ENCODE data around the gene RILPL1. TPM values are rescaled to one million over a fixed set of nuclear protein-coding genes. Genes with fewer than 3 reads are reported as not detected.
"Not testable (repeated sequence)": the region's sequence is repeated elsewhere in the genome, so short reads cannot be mapped to it uniquely, and the experiment has no call there.

Gene RILPL1
- total RNA-seq, 1 donor from 2014 or later: 39.5 TPM

- Mint-ChIP-seq H3K27ac (ENCODE audit: unreplicated experiment) (no peak overlapping the region), H3K9me3 (ENCODE audit: low read depth) (no peaks in the 10 kb centered on the region), H3K4me3 (ENCODE audit: unreplicated experiment) (no peak overlapping the region)
Observed at GRCh38 chr12:123485756-123486155, 47.8 kb downstream of the RILPL1 start.

GRCh38 chr12:123483602-123484248, 49.8 kb downstream of the RILPL1 start:
- TF ChIP-seq CTCF (IDR thresholded peaks at IDR 0.05): no peak
- Mint-ChIP-seq H3K4me3 (ENCODE audit: unreplicated experiment) (no peak overlapping the region), H3K36me3 (ENCODE audit: low read depth) (peaks cover 12% of the 10 kb centered on the region), H3K27ac (ENCODE audit: unreplicated experiment) (peak overlapping the region; percentile 41), H3K27me3 (ENCODE audit: low read depth) (no peaks in the 10 kb centered on the region), H3K9me3 (ENCODE audit: low read depth) (no peaks in the 10 kb centered on the region), H3K4me1 (ENCODE audit: low read depth) (peaks cover 43% of the 10 kb centered on the region)
- no peak for DNase-seq (ENCODE audit: low spot score)

More at GRCh38 chr12:123485756-123486155, 47.8 kb downstream of the RILPL1 start:
- no peak for DNase-seq (ENCODE audit: low spot score)
- no peaks in the 10 kb centered on the region for H3K27me3 Mint-ChIP-seq (ENCODE audit: low read depth)
- H3K4me1 Mint-ChIP-seq (ENCODE audit: low read depth): peaks cover 24% of the 10 kb centered on the region
- peaks cover 12% of the 10 kb centered on the region for H3K36me3 Mint-ChIP-seq (ENCODE audit: low read depth)
- no peak for TF ChIP-seq CTCF (IDR thresholded peaks at IDR 0.05)

DNA sequence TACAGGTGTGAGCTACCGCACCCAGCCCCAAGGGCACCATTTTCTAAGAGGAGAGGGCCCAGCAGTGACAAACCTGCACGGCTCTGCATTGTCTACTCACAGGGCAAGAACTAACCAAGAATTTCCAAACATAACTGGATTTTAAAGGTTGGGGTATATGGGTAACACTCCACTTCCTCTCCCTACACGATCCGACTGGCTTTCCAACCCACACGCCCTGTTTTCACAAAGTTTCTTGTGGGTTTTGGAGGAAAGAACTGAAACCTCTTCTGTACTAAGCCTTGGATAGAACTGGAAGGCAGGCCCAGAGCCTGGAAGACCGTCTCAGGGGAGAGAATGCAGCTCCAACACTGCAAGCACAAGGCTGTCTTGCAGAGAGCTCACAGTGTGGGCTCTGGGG, 50.6 kb downstream of the RILPL1 start:
- H3K9me3 Mint-ChIP-seq (ENCODE audit: low read depth): no peaks in the 10 kb centered on the region
- H3K4me1 Mint-ChIP-seq (ENCODE audit: low read depth): peaks cover 51% of the 10 kb centered on the region
- TF ChIP-seq CTCF (IDR thresholded peaks at IDR 0.05): no peak
- H3K4me3 Mint-ChIP-seq (ENCODE audit: unreplicated experiment): no peak overlapping the region
- H3K27ac Mint-ChIP-seq (ENCODE audit: unreplicated experiment): no peak overlapping the region
- DNase-seq (ENCODE audit: low spot score): no peak
- H3K36me3 Mint-ChIP-seq (ENCODE audit: low read depth): peaks cover 14% of the 10 kb centered on the region
- no peaks in the 10 kb centered on the region for H3K27me3 Mint-ChIP-seq (ENCODE audit: low read depth)

- not testable (repeated sequence) for H3K9me3 Mint-ChIP-seq (ENCODE audit: low read depth); DNase-seq (ENCODE audit: low spot score); H3K4me3 Mint-ChIP-seq (ENCODE audit: unreplicated experiment); H3K27me3 Mint-ChIP-seq (ENCODE audit: low read depth)
- Mint-ChIP-seq H3K4me1 (ENCODE audit: low read depth) (peaks cover 61% of the 10 kb centered on the region), H3K27ac (ENCODE audit: unreplicated experiment) (peak overlapping the region; percentile 99), H3K36me3 (ENCODE audit: low read depth) (peaks cover 18% of the 10 kb centered on the region)
Observed at GRCh38 chr12:123481251-123481650, 52.3 kb downstream of the RILPL1 start.

GRCh38 chr12:123479442-123480180, 53.9 kb downstream of the RILPL1 start:
- Mint-ChIP-seq H3K4me3 (ENCODE audit: unreplicated experiment) (peak overlapping the region; percentile 21), H3K4me1 (ENCODE audit: low read depth) (peaks cover 61% of the 10 kb centered on the region), H3K27ac (ENCODE audit: unreplicated experiment) (peak overlapping the region; percentile 99), H3K9me3 (ENCODE audit: low read depth) (no peaks in the 10 kb centered on the region), H3K27me3 (ENCODE audit: low read depth) (no peaks in the 10 kb centered on the region), H3K36me3 (ENCODE audit: low read depth) (peaks cover 22% of the 10 kb centered on the region)
- no peak for DNase-seq (ENCODE audit: low spot score)
- TF ChIP-seq CTCF (IDR thresholded peaks at IDR 0.05): no peak
